Measurements from ENCODE around the gene MIX23.
"Not testable (repeated sequence)": the region's sequence is repeated elsewhere in the genome, so short reads cannot be mapped to it uniquely, and the experiment has no call there.

The MIX23 gene

GRCh38 chr3:122391681-122392446 lies 8.8 kb upstream of the MIX23 start:
- DNase-seq: no peak

GRCh38 chr3:122390665-122391064 lies 7.6 kb upstream of the MIX23 start:
- DNase-seq: no peak

GRCh38 chr3:122389892-122390291 lies 6.9 kb upstream of the MIX23 start:
- DNase-seq: no peak

GRCh38 chr3:122389197-122389596 lies 6.2 kb upstream of the MIX23 start:
- no peak for DNase-seq

GRCh38 chr3:122387709-122388108 lies 4.7 kb upstream of the MIX23 start:
- no peak for DNase-seq

- DNase-seq: peak; percentile 78
These were observed 1.0 kb upstream of the MIX23 start, which contains the start of gene FAM162A for GRCh38 chr3:122383771-122384697. Gene FAM162A, plus strand, starts transcription at chr3:122384182. Its CDS starts 84 bp downstream, at chr3:122384266.

- no peak for DNase-seq
These were observed 5.1 kb downstream of the MIX23 start for GRCh38 chr3:122377975-122378374.

GRCh38 chr3:122374034-122374433 lies 9.0 kb downstream of the MIX23 start:
- no peak for DNase-seq

GRCh38 chr3:122366379-122366749 lies 16.7 kb downstream of the MIX23 start:
- DNase-seq: no peak

GRCh38 chr3:122365582-122366378 lies 17.3 kb downstream of the MIX23 start:
- not testable (repeated sequence) for DNase-seq

- DNase-seq: no peak
These were observed 18.0 kb downstream of the MIX23 start for GRCh38 chr3:122365073-122365472.

GRCh38 chr3:122364490-122364889 lies 18.5 kb downstream of the MIX23 start:
- DNase-seq: no peak

- DNase-seq: no peak
These were observed 21.0 kb downstream of the MIX23 start for GRCh38 chr3:122362026-122362425.

- no peak for DNase-seq
These were observed 24.4 kb downstream of the MIX23 start for GRCh38 chr3:122358703-122359032.

- no peak for DNase-seq
These were observed 25.0 kb downstream of the MIX23 start for GRCh38 chr3:122357828-122358702.

GRCh38 chr3:122356402-122356801 lies 26.6 kb downstream of the MIX23 start:
- DNase-seq: peak; percentile 1

GRCh38 chr3:122355612-122356011 lies 27.4 kb downstream of the MIX23 start:
- DNase-seq: no peak

- DNase-seq: no peak
These were observed 29.1 kb downstream of the MIX23 start for GRCh38 chr3:122353893-122354401.

- no peak for DNase-seq
These were observed 29.8 kb downstream of the MIX23 start for GRCh38 chr3:122353215-122353614.

- no peak for DNase-seq
These were observed 31.4 kb downstream of the MIX23 start for GRCh38 chr3:122351612-122352011.

- DNase-seq: no peak
These were observed 32.1 kb downstream of the MIX23 start for GRCh38 chr3:122350814-122351418.

GRCh38 chr3:122349171-122349570 lies 33.9 kb downstream of the MIX23 start:
- no peak for DNase-seq

Data from NCI-H774 (cell line).